ENCODE data around the gene PTK6. TPM values are rescaled to one million over a fixed set of nuclear protein-coding genes. Genes with fewer than 3 reads are reported as not detected.

PTK6 gene
- total and polyA plus RNA-seq, 2 of the 13 experiments (the other 11 are each of a cell fraction or from before 2014, with no cell fraction given), result 0.08 TPM; not detected in 1

DNA sequence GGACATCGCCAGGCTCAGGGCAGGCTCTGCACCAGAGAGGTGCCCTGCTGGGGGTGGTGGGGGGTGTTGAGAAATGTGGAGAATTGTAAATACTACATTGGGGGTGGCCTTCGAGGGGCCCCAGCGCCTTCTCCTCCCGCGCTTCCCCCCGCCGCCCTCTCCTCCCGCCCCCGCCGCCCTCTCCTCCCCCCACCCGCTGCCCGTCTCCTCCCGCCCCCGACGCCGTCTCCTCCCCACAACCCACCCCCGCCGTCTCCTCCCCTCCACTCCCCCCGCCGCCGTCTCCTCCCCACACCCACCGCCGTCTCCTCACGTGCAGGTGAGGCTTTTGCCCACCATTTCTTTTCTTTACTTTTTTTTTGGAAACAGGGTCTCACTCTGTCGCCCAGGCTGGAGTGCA is 11.8 kb upstream of the PTK6 start:
- H3K27ac ChIP-seq (ENCODE audit: extremely low read length, insufficient read depth, low read length), result no peak overlapping the region
- DNase-seq (ENCODE audit: low spot score) (no peak), FAIRE-seq (no peak), ATAC-seq (no peak)
- no peak overlapping the region for H3K4me3 ChIP-seq (replicated peaks in 1 of 3; ENCODE audit: insufficient read depth in 1 of 3, low read depth in 2 of 3, low read length in 3 of 3)
- H3K4me2 ChIP-seq (ENCODE audit: low read depth, low read length), result no peak overlapping the region
- H3K4me1 ChIP-seq (ENCODE audit: insufficient read depth, low read length), result peaks cover 22% of the 10 kb centered on the region
- TF ChIP-seq KLF6 (CRISPR knock-in tag; IDR thresholded peaks at IDR 0.05) (no peak), CCDC6 (CRISPR knock-in tag; IDR thresholded peaks at IDR 0.05) (no peak), ZNF616 (CRISPR knock-in tag; IDR thresholded peaks at IDR 0.05; ENCODE audit: low read depth) (no peak), MED1 (CRISPR knock-in tag; IDR thresholded peaks at IDR 0.05) (no peak), ZNF143 (CRISPR knock-in tag; IDR thresholded peaks at IDR 0.05) (no peak), ZBTB1 (CRISPR knock-in tag; IDR thresholded peaks at IDR 0.05; ENCODE audit: borderline replicate concordance) (no peak), ZNF652 (CRISPR knock-in tag; IDR thresholded peaks at IDR 0.05; ENCODE audit: borderline replicate concordance, low read depth) (no peak), TAF1 (CRISPR knock-in tag; IDR thresholded peaks at IDR 0.05) (no peak)
- TF ChIP-seq, protein P1, sequence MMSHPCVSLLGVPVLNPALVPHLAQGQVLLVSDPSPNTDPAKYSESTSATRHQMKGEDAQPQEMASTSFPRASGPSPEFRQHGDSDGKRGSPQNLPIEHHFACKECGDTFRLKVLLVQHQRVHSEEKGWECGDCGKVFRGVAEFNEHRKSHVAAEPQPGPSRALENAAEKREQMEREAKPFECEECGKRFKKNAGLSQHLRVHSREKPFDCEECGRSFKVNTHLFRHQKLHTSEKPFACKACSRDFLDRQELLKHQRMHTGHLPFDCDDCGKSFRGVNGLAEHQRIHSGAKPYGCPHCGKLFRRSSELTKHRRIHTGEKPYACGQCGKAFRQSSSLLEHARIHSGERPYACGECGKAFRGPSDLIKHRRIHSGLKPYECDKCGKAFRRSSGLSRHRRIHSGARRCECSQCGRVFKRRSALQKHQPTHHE (CRISPR knock-in tag; IDR thresholded peaks at IDR 0.05; ENCODE audit: borderline replicate concordance), result no peak
- TF ChIP-seq, protein P2, sequence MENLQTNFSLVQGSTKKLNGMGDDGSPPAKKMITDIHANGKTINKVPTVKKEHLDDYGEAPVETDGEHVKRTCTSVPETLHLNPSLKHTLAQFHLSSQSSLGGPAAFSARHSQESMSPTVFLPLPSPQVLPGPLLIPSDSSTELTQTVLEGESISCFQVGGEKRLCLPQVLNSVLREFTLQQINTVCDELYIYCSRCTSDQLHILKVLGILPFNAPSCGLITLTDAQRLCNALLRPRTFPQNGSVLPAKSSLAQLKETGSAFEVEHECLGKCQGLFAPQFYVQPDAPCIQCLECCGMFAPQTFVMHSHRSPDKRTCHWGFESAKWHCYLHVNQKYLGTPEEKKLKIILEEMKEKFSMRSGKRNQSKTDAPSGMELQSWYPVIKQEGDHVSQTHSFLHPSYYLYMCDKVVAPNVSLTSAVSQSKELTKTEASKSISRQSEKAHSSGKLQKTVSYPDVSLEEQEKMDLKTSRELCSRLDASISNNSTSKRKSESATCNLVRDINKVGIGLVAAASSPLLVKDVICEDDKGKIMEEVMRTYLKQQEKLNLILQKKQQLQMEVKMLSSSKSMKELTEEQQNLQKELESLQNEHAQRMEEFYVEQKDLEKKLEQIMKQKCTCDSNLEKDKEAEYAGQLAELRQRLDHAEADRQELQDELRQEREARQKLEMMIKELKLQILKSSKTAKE (CRISPR knock-in tag; IDR thresholded peaks at IDR 0.05; ENCODE audit: borderline replicate concordance), result no peak
- TF ChIP-seq, protein P3, sequence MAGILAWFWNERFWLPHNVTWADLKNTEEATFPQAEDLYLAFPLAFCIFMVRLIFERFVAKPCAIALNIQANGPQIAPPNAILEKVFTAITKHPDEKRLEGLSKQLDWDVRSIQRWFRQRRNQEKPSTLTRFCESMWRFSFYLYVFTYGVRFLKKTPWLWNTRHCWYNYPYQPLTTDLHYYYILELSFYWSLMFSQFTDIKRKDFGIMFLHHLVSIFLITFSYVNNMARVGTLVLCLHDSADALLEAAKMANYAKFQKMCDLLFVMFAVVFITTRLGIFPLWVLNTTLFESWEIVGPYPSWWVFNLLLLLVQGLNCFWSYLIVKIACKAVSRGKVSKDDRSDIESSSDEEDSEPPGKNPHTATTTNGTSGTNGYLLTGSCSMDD (CRISPR knock-in tag; IDR thresholded peaks at IDR 0.05), result no peak
- no peaks in the 10 kb centered on the region for H3K9me3 ChIP-seq (ENCODE audit: low read length)
- 45% methylated on average over 25 of the region's 25 CpGs for WGBS (ENCODE audit: low lambda C conversion rate)
- ChIA-PET CTCF (ENCODE audit: low intra/inter-chr PET ratio, low total read pairs) (no interaction called here), POLR2A (no interaction called here)
- intact Hi-C loops (cut with micrococcal nuclease; ENCODE audit: unreplicated experiment) (no loop called here), in situ Hi-C loops (cut with HindIII; ENCODE audit: extremely low pct_ligation_motif_present, low pct_unique_long_range_greater_than_20kb) (no loop called here)
- no TSS peak for BruUV-seq (replicated peaks)
- H3K27me3 ChIP-seq (ENCODE audit: control insufficient read depth in 1 of 2, insufficient read depth in 2 of 2, low read length in 2 of 2), result peaks cover 27 to 57% of the 10 kb centered on the region in 2 experiments
- no peaks in the 10 kb centered on the region for H3K36me3 ChIP-seq (replicated peaks in 1 of 2; ENCODE audit: control insufficient read depth in 1 of 2, insufficient read depth in 2 of 2, low read length in 2 of 2)
- no peak overlapping the region for H3K9ac ChIP-seq (ENCODE audit: insufficient read depth, low read depth, low read length)
- no peaks in the 10 kb centered on the region for H3K79me2 ChIP-seq (ENCODE audit: insufficient read depth, low read length)
- H4K20me1 ChIP-seq (ENCODE audit: insufficient read depth, low read length), result no peaks in the 10 kb centered on the region; the same call in 1 of the 2 replicates
- no peak overlapping the region for H2AFZ ChIP-seq (ENCODE audit: low read length)

Data from HepG2 (cell line).